DND-41 (cell line): ENCODE results near the gene ADH7.

Experiments used
- CTCF ChIP-seq: IDR thresholded peaks from 2 replicates; pipeline ENCODE4 v1.5.1; 2012; ENCODE audit warnings: borderline replicate concordance, low read length, moderate library complexity, mild to moderate bottlenecking; ENCODE audit not compliant: poor library complexity, severe bottlenecking; ENCODE audit errors: extremely low read depth
- EZH2 ChIP-seq: IDR thresholded peaks from 3 replicates; pipeline ENCODE4 v1.6.1; 2012; ENCODE audit warnings: borderline replicate concordance, low read depth, mild to moderate bottlenecking, moderate library complexity, low read length, inconsistent platforms; ENCODE audit not compliant: severe bottlenecking

- TF ChIP-seq CTCF (no peak), EZH2 (no peak)
These were observed 45.5 kb downstream of the ADH7 start for GRCh38 chr4:99389606-99390005.
